GM18951 (cell line): Measurements from ENCODE around the gene TMEM108.

Experiments used
- POLR2A ChIP-seq: IDR thresholded peaks from 4 replicates; pipeline ENCODE4 v1.6.1; 2011; ENCODE audit warnings: mild to moderate bottlenecking; ENCODE audit not compliant: insufficient read length, insufficient read depth; ENCODE audit errors: extremely low read depth
- in situ Hi-C: fragments of 300-500 bp; cut with MboI; formaldehyde crosslinking; loops from one replicate; pipeline ENCODE4 v1.12.0; 2022; ENCODE audit warnings: low sequenced_read_pairs, mixed read lengths, inconsistent platforms; ENCODE audit not compliant: unreplicated experiment

The TMEM108 gene

GRCh38 chr3:133426721-133427120, 388.5 kb downstream of the TMEM108 start:
- in situ Hi-C loops = no loop called here
- no peak for TF ChIP-seq POLR2A

- no peak for TF ChIP-seq POLR2A
- in situ Hi-C loops = no loop called here
These were observed 390.4 kb downstream of the TMEM108 start for GRCh38 chr3:133428552-133428951.

- TF ChIP-seq POLR2A = no peak
- in situ Hi-C loops = no loop called here
These were observed 390.9 kb downstream of the TMEM108 start for GRCh38 chr3:133429063-133429462.

- TF ChIP-seq POLR2A = no peak
These were observed 401.4 kb downstream of the TMEM108 start for GRCh38 chr3:133439563-133439962.

GRCh38 chr3:133440652-133441051, 402.5 kb downstream of the TMEM108 start:
- TF ChIP-seq POLR2A = no peak
- in situ Hi-C loops = no loop called here

More at GRCh38 chr3:133439563-133439962, 401.4 kb downstream of the TMEM108 start:
- in situ Hi-C loops = no loop called here

- in situ Hi-C loops = no loop called here
- TF ChIP-seq POLR2A = no peak
These were observed 403.7 kb downstream of the TMEM108 start for GRCh38 chr3:133441867-133442270.

GRCh38 chr3:133442518-133442917, 404.3 kb downstream of the TMEM108 start:
- TF ChIP-seq POLR2A = no peak
- in situ Hi-C loops = no loop called here

GRCh38 chr3:133443649-133444422, 405.6 kb downstream of the TMEM108 start:
- in situ Hi-C loops = no loop called here
- no peak for TF ChIP-seq POLR2A

- no peak for TF ChIP-seq POLR2A
- in situ Hi-C loops = no loop called here
These were observed 406.2 kb downstream of the TMEM108 start for GRCh38 chr3:133444423-133444774.

GRCh38 chr3:133445108-133445507, 406.9 kb downstream of the TMEM108 start:
- no peak for TF ChIP-seq POLR2A
- in situ Hi-C loops = no loop called here
